Transverse colon (tissue), 4 donors: ENCODE measurements around the gene NOXO1. TPM values are rescaled to one million over a fixed set of nuclear protein-coding genes. Genes with fewer than 3 reads are reported as not detected.
A peak's percentile ranks its signal among the peaks of the same experiment; 100 is the strongest.

Source experiments
- DNase-seq: peaks from one replicate; pipeline ENCODE4 v3.0.0-alpha.2; 2019
- H3K27ac ChIP-seq, 4 donors: fragments of 200-600 bp; sonication (generic); 2 replicates each; pipeline ENCODE4 v1.5.1; 2016 to 2018; ENCODE audit warnings: inconsistent platforms in 4 of 4
- H3K27me3 ChIP-seq: fragments of 200-600 bp; sonication (generic); 2 replicates; pipeline ENCODE4 v1.5.1; 2017; ENCODE audit warnings: inconsistent platforms
- H3K36me3 ChIP-seq, 4 donors: fragments of 200-600 bp; sonication (generic); 2 replicates each; pipeline ENCODE4 v1.5.1; 2017 to 2019; ENCODE audit warnings: inconsistent platforms in 4 of 4
- H3K4me1 ChIP-seq, 4 donors: fragments of 200-600 bp; sonication (generic); 2 replicates each; pipeline ENCODE4 v1.5.1; 2017 to 2020; ENCODE audit warnings: inconsistent platforms in 4 of 4
- H3K4me3 ChIP-seq, 4 donors: fragments of 200-600 bp; sonication (generic); 1 replicate in 1 of 4; 2 replicates in 3 of 4; pipeline versions ENCODE4 v1.5.1 to v1.6.1; 2017 to 2019; ENCODE audit warnings: inconsistent platforms in 4 of 4
- H3K9me3 ChIP-seq, 2 donors: fragments of 200-600 bp; sonication (generic); 2 replicates each; pipeline ENCODE4 v1.5.1; 2017 to 2019; ENCODE audit warnings: inconsistent platforms in 2 of 2
- CTCF ChIP-seq, 5 experiments: fragments of 200-600 bp in 3 of 5; fragments of 450-650 bp in 2 of 5; sonication (generic) in 3 of 5; IDR thresholded peaks; 1 replicate in 2 of 5; 2 replicates in 3 of 5; pipeline ENCODE4 v1.5.1; 2016 to 2017; ENCODE audit warnings: antibody characterized with exemption in 5 of 5, inconsistent platforms in 3 of 5, mild to moderate bottlenecking in 2 of 5, moderate library complexity in 1 of 5
- EP300 ChIP-seq: sonication (generic); formaldehyde crosslinking; IDR thresholded peaks from one replicate; pipeline ENCODE4 v1.6.1; 2017; ENCODE audit warnings: antibody characterized with exemption, low read depth
- POLR2A ChIP-seq: fragments of 450-650 bp; IDR thresholded peaks from one replicate; pipeline ENCODE4 v1.6.1; 2016; ENCODE audit warnings: antibody characterized with exemption, mild to moderate bottlenecking, moderate library complexity
- POLR2AphosphoS5 ChIP-seq, 3 donors: sonication (generic); formaldehyde crosslinking; IDR thresholded peaks; one replicate each; pipeline ENCODE4 v1.6.1; 2016; ENCODE audit warnings: antibody characterized with exemption in 3 of 3
- WGBS, 2 donors: methylation state at CpG; one replicate each; pipeline ENCODE4 v1.1.5; 2018; ENCODE audit warnings: low coverage in 1 of 2; 5-methylcytosine and 5-hydroxymethylcytosine counted together
- in situ Hi-C, 4 donors: fragments of 200-750 bp; cut with MboI; loops; one replicate each; pipeline versions ENCODE4 v1.15.0 to v1.15.1; 2017; ENCODE audit warnings: low sequenced_read_pairs in 3 of 4, low pct_ligation_motif_present in 1 of 4, low pct_unique_long_range_greater_than_20kb in 1 of 4
- intact Hi-C: fragments of 100-400 bp; cut with DNase I; formaldehyde crosslinking; loops from one replicate; pipeline ENCODE4 v1.15.1; 2023; ENCODE audit warnings: low total_unique reads
- total RNA-seq, 4 donors: library from RNA; depleted of rRNA; stranded (reverse); fragments of >200 nt; gene quantifications; one replicate each; pipeline ENCODE4 v1.1.0, GENCODE V29; 2016

Gene NOXO1
- total RNA-seq, 4 donors from 2014 or later: 4.2 to 29.8 (median 19.4) TPM

- H3K36me3 ChIP-seq: peaks cover 0 to 25% (median 15%) of the 10 kb centered on the region in 4 donors
Measured at GRCh38 chr16:2004795-2005517, 23.7 kb upstream of the NOXO1 start.

GRCh38 chr16:2003827-2004641, 22.8 kb upstream of the NOXO1 start:
- peak overlapping the region; percentile 52 to 79 (median 62) for H3K27ac ChIP-seq
- no peaks in the 10 kb centered on the region for H3K9me3 ChIP-seq
- H3K27me3 ChIP-seq: no peaks in the 10 kb centered on the region
- peaks cover 29 to 50% (median 40%) of the 10 kb centered on the region in 4 donors for H3K4me1 ChIP-seq
- intact Hi-C loops: loop anchor here (10.0 kb wide), 1 partner anchor 231 kb away; the partner anchor contains the start of gene DNASE1L2
- in situ Hi-C loops: loop anchor here in 1 of 4 donors (25.0 kb wide), 1 partner anchor 133 kb away; the partner anchor contains the start of genes PKD1 and RAB26
- H3K36me3 ChIP-seq: peaks cover 0 to 34% (median 23%) of the 10 kb centered on the region in 4 donors
- no peak for TF ChIP-seq EP300
- peak in 2 of 3 donors; percentile 26 to 47 for TF ChIP-seq POLR2AphosphoS5 (IDR thresholded peaks at IDR 0.05)
- TF ChIP-seq POLR2A: no peak
- TF ChIP-seq CTCF (IDR thresholded peaks at IDR 0.05): peak; percentile 94 to 99 (median 97)
- DNase-seq: peak; percentile 95
- 40% methylated on average over 26 of the region's 36 CpGs; no CpG with 5 or more reads in 1 of the 2 donors for WGBS, 2 donors
- H3K4me3 ChIP-seq: peak overlapping the region in 1 of 4 donors; percentile 4

More at GRCh38 chr16:2004795-2005517, 23.7 kb upstream of the NOXO1 start:
- DNase-seq: no peak
- 83% methylated on average over 32 of the region's 34 CpGs; no CpG with 5 or more reads in 1 of the 2 donors for WGBS, 2 donors
- in situ Hi-C loops (loop anchor here in 1 of 4 donors (25.0 kb wide), 1 partner anchor 132 kb away; the partner anchor contains the start of genes PKD1 and RAB26), intact Hi-C loops (loop anchor here (10.0 kb wide), 1 partner anchor 230 kb away; the partner anchor contains the start of gene DNASE1L2)
- Histone ChIP-seq H3K4me3 (no peak overlapping the region), H3K27me3 (no peaks in the 10 kb centered on the region), H3K9me3 (no peaks in the 10 kb centered on the region), H3K27ac (peak overlapping the region in 2 of 4 donors; percentile 53 to 79), H3K4me1 (peaks cover 29 to 50% (median 41%) of the 10 kb centered on the region in 4 donors)
- TF ChIP-seq POLR2AphosphoS5 (IDR thresholded peaks at IDR 0.05) (no peak), POLR2A (no peak), CTCF (IDR thresholded peaks at IDR 0.05) (no peak), EP300 (no peak)

GRCh38 chr16:2003231-2003826, 22.1 kb upstream of the NOXO1 start:
- Histone ChIP-seq H3K9me3 (no peaks in the 10 kb centered on the region), H3K4me3 (no peak overlapping the region), H3K27ac (peak overlapping the region in 1 of 4 donors; percentile 79), H3K4me1 (peaks cover 25 to 43% (median 34%) of the 10 kb centered on the region in 4 donors), H3K36me3 (peaks cover 0 to 40% (median 25%) of the 10 kb centered on the region in 4 donors), H3K27me3 (no peaks in the 10 kb centered on the region)
- DNase-seq: no peak
- no peak for TF ChIP-seq CTCF (IDR thresholded peaks at IDR 0.05)
- TF ChIP-seq POLR2A: no peak
- TF ChIP-seq EP300: no peak
- TF ChIP-seq POLR2AphosphoS5 (IDR thresholded peaks at IDR 0.05): no peak
- in situ Hi-C loops (loop anchor here in 1 of 4 donors (25.0 kb wide), 1 partner anchor 134 kb away; the partner anchor contains the start of genes PKD1 and RAB26), intact Hi-C loops (loop anchor here (10.0 kb wide), 1 partner anchor 231 kb away; the partner anchor contains the start of gene DNASE1L2)
- 84% methylated on average over 8 of the region's 8 CpGs; no CpG with 5 or more reads in 1 of the 2 donors for WGBS, 2 donors
